SK-N-SH treated with all-trans-retinoic acid at 6 μM for 48 hours (cell line): Measurements from ENCODE around the gene ZSCAN5B.

Experiments
- ATAC-seq: fragments of 200-7000 bp; cut with Tn5 transposase; 3 replicates; pipeline ENCODE4 v1.9.1; 2020; ENCODE audit warnings: mild to moderate bottlenecking, moderate library complexity
- CREB5 ChIP-seq: fragments of 250-450 bp; sonication (Bioruptor Pico); IDR thresholded peaks from 2 replicates; pipeline ENCODE4 v1.5.1; 2020; ENCODE audit warnings: low read depth, mild to moderate bottlenecking, moderate library complexity
- CSRNP3 ChIP-seq: fragments of 250-450 bp; sonication (Bioruptor Pico); IDR thresholded peaks from 2 replicates; pipeline ENCODE4 v1.5.1; 2021; ENCODE audit warnings: mild to moderate bottlenecking, moderate library complexity
- ESRRG ChIP-seq: fragments of 250-450 bp; sonication (Bioruptor Pico); IDR thresholded peaks from 2 replicates; pipeline ENCODE4 v1.6.1; 2021; ENCODE audit warnings: mild to moderate bottlenecking
- GLIS3 ChIP-seq: fragments of 250-450 bp; sonication (Bioruptor Pico); IDR thresholded peaks from 2 replicates; pipeline ENCODE4 v1.5.0; 2020; ENCODE audit warnings: mild to moderate bottlenecking, moderate library complexity
- ISL1 ChIP-seq: fragments of 250-450 bp; sonication (Bioruptor Pico); IDR thresholded peaks from 2 replicates; pipeline ENCODE4 v2.1.2; 2022; ENCODE audit warnings: mild to moderate bottlenecking, moderate library complexity
- OSR1 ChIP-seq: fragments of 250-450 bp; sonication (Bioruptor Pico); IDR thresholded peaks from 2 replicates; pipeline ENCODE4 v1.8.0; 2022; ENCODE audit warnings: moderate library complexity, mild to moderate bottlenecking, inconsistent platforms
- PATZ1 ChIP-seq: fragments of 250-450 bp; sonication (Bioruptor Pico); IDR thresholded peaks from 2 replicates; pipeline ENCODE4 v1.8.0; 2020; ENCODE audit warnings: mild to moderate bottlenecking, moderate library complexity, borderline replicate concordance
- PPARA ChIP-seq: fragments of 250-450 bp; sonication (Bioruptor Pico); IDR thresholded peaks from 2 replicates; pipeline ENCODE4 v1.5.0; 2020; ENCODE audit warnings: mild to moderate bottlenecking, borderline replicate concordance
- RARB ChIP-seq: fragments of 250-450 bp; sonication (Bioruptor Pico); IDR thresholded peaks from 2 replicates; pipeline ENCODE4 v1.8.0; 2021; ENCODE audit warnings: mild to moderate bottlenecking, moderate library complexity
- SNAI2 ChIP-seq: fragments of 250-450 bp; sonication (Bioruptor Pico); IDR thresholded peaks from 2 replicates; pipeline ENCODE4 v1.5.0; 2020; ENCODE audit warnings: mild to moderate bottlenecking, moderate library complexity
- TCF4 ChIP-seq: fragments of 250-450 bp; sonication (Bioruptor Pico); IDR thresholded peaks from 2 replicates; pipeline ENCODE4 v1.8.0; 2021; ENCODE audit warnings: mild to moderate bottlenecking, moderate library complexity, borderline replicate concordance
- TOX ChIP-seq: fragments of 250-450 bp; sonication (Bioruptor Pico); IDR thresholded peaks from 2 replicates; pipeline ENCODE4 v1.8.0; 2021; ENCODE audit warnings: mild to moderate bottlenecking, moderate library complexity, borderline replicate concordance
- TSHZ2 ChIP-seq: fragments of 250-450 bp; sonication (Bioruptor Pico); IDR thresholded peaks from 2 replicates; pipeline ENCODE4 v1.5.0; 2020; ENCODE audit warnings: mild to moderate bottlenecking, moderate library complexity
- ZC3H10 ChIP-seq: fragments of 250-450 bp; sonication (Bioruptor Pico); IDR thresholded peaks from 2 replicates; pipeline ENCODE4 v1.5.1; 2021; ENCODE audit warnings: mild to moderate bottlenecking, moderate library complexity
- ZFP3 ChIP-seq: fragments of 250-450 bp; sonication (Bioruptor Pico); IDR thresholded peaks from 2 replicates; pipeline ENCODE4 v1.5.0; 2020; ENCODE audit warnings: mild to moderate bottlenecking, moderate library complexity
- ZFP30 ChIP-seq: fragments of 450-650 bp; formaldehyde crosslinking; IDR thresholded peaks from 2 replicates; pipeline ENCODE4 v1.5.0; 2022; ENCODE audit warnings: mild to moderate bottlenecking, moderate library complexity
- ZNF565 ChIP-seq: fragments of 450-650 bp; formaldehyde crosslinking; conservative IDR thresholded peaks from 2 replicates; pipeline ENCODE4 v1.5.0; 2020; ENCODE audit warnings: low read depth, mild to moderate bottlenecking, moderate library complexity
- ZNF70 ChIP-seq: fragments of 450-650 bp; formaldehyde crosslinking; IDR thresholded peaks from 2 replicates; pipeline ENCODE4 v1.5.0; 2020; ENCODE audit warnings: mild to moderate bottlenecking, moderate library complexity
- ZNF8 ChIP-seq: fragments of 450-650 bp; formaldehyde crosslinking; IDR thresholded peaks from 2 replicates; pipeline ENCODE4 v1.5.0; 2020; ENCODE audit warnings: mild to moderate bottlenecking, moderate library complexity
- TF ChIP-seq, protein P1 (sequence below): fragments of 250-450 bp; sonication (Bioruptor Pico); IDR thresholded peaks from 2 replicates; pipeline ENCODE4 v1.8.0; 2021; ENCODE audit warnings: low read depth, mild to moderate bottlenecking, moderate library complexity, borderline replicate concordance

Gene ZSCAN5B

DNA sequence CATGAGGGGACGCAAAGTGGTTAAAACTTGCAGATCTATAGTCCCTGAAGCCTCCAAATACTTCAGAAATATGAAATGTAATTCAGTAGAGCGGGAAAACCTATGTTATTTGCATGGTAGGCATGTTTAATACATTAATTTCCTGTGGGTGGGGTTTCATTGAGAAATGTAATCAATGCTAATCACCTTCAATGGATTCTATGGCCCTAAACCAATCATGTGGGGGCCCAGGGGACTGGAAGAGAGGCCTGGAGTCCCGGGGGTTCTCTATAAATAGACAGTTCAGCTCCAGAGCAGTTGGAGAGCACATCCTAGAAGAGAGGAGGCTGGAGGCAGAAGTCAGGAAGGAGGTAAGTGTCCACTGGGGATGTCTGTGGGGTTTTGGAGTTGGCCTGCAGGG lies 4.4 kb upstream of the ZSCAN5B start, which contains the start of gene ZSCAN5C:
TSS of gene ZSCAN5C (plus strand) at position 301 of the 400 bp plus-strand sequence. CDS start 3,641 bp downstream, outside the sequence.
- ATAC-seq = no peak
- TF ChIP-seq TSHZ2 (CRISPR knock-in tag) (no peak), ZC3H10 (CRISPR knock-in tag) (no peak), ESRRG (CRISPR knock-in tag) (no peak), CSRNP3 (no peak), PPARA (CRISPR knock-in tag) (no peak), CREB5 (CRISPR knock-in tag) (no peak), TOX (no peak), ISL1 (CRISPR knock-in tag) (no peak)
- TF ChIP-seq, protein P1, sequence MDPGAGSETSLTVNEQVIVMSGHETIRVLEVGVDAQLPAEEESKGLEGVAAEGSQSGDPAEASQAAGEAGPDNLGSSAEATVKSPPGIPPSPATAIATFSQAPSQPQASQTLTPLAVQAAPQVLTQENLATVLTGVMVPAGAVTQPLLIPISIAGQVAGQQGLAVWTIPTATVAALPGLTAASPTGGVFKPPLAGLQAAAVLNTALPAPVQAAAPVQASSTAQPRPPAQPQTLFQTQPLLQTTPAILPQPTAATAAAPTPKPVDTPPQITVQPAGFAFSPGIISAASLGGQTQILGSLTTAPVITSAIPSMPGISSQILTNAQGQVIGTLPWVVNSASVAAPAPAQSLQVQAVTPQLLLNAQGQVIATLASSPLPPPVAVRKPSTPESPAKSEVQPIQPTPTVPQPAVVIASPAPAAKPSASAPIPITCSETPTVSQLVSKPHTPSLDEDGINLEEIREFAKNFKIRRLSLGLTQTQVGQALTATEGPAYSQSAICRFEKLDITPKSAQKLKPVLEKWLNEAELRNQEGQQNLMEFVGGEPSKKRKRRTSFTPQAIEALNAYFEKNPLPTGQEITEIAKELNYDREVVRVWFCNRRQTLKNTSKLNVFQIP (CRISPR knock-in tag) = no peak

DNA sequence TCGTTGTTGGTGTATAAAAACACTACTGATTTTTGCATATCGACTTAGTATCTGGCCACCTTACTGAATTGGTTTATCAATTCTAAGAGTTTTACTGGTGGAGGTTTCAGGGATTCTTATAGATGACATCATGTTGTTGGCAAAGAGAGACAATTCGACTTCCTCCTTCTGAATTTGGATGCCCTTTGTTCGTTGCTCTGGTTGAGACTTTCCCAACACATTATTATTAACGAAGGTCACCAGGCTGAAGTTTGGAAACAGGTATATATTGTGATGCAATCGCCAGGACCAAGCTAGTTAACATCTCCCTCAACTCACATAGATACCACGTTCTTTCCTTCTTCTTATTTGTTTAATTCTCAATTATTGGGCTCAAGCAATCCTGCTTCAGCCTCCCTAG lies 2.1 kb upstream of the ZSCAN5B start:
- TF ChIP-seq PATZ1 (CRISPR knock-in tag) (no peak), OSR1 (CRISPR knock-in tag) (no peak), ZNF8 (CRISPR knock-in tag) (no peak), ZFP3 (no peak), TOX (no peak), ESRRG (CRISPR knock-in tag) (no peak), SNAI2 (CRISPR knock-in tag) (no peak), RARB (CRISPR knock-in tag) (no peak), PPARA (CRISPR knock-in tag) (no peak), ZFP30 (CRISPR knock-in tag) (no peak), GLIS3 (no peak), CREB5 (CRISPR knock-in tag) (no peak), ZNF70 (CRISPR knock-in tag) (no peak), ZNF565 (CRISPR knock-in tag) (no peak)
- TF ChIP-seq, all 23 proteins: peak for 0
- no peak for ATAC-seq

DNA sequence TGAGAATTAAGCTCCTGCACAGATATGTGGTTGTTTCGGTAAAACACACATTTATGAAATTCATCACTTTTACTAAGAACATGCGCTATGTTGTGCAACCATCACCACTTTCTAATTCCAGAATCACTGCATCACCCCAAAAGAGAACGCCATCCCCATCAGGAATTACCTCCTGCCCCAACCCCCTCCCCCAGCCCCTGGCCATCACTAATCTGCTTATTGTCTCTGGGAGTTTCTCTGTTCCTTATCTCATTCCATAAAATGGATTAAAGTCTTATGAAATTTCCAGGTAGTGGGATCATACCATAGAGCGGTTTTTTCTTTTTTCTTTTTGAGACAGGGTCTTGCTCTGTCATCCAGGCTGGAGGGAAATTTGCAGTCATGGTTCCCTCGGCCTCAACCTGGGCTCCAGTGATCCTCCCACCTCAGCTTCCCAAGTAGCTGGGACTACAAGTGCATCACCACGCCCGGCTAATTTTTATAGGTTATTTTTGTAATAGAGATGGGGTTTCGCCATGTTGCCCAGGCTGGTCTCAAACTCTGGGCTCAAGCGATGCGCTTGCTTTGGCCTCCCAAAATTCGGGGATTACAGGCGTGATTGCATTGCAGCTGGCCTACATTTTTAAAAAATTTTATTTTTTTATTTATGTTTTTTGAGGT lies 3.5 kb downstream of the ZSCAN5B start:
- ATAC-seq = no peak
- TF ChIP-seq SNAI2 (CRISPR knock-in tag) (no peak), OSR1 (CRISPR knock-in tag) (no peak), ZFP30 (CRISPR knock-in tag) (no peak), ISL1 (CRISPR knock-in tag) (no peak), GLIS3 (no peak), CREB5 (CRISPR knock-in tag) (no peak), PATZ1 (CRISPR knock-in tag) (no peak), TCF4 (CRISPR knock-in tag) (no peak), TOX (no peak), ZC3H10 (CRISPR knock-in tag) (no peak), ZNF565 (CRISPR knock-in tag) (no peak)
- TF ChIP-seq, protein P1 (CRISPR knock-in tag) = no peak
